A673 (cell line): Measurements from ENCODE around the gene CDYL. TPM values are rescaled to one million over a fixed set of nuclear protein-coding genes. Genes with fewer than 3 reads are reported as not detected.

Experiments
- BruUV-seq: library from RNA; stranded (reverse); fragments of 400-500 nt; replicated peaks from 2 replicates; lab custom pipeline; 2021; lab: Mats Ljungman, UMichigan
- CTCF ChIA-PET: fragments of 300-600 bp; sonication (Branson Sonifier 250); formaldehyde crosslinking; loops from one replicate; lab custom pipeline; 2022; ENCODE audit warnings: antibody characterized with exemption; lab: Charles Lee
- POLR2A ChIA-PET: fragments of 300-600 bp; sonication (Branson Sonifier 250); formaldehyde crosslinking; loops from one replicate; lab custom pipeline; 2022; ENCODE audit warnings: antibody characterized with exemption; ENCODE audit not compliant: low non-redundant PET; lab: Charles Lee
- DNase-seq: peaks from one replicate; pipeline ENCODE4 v3.0.0-alpha.2; 2015; ENCODE audit warnings: low spot score
- H3K27ac ChIP-seq: fragments of 200-600 bp; sonication (generic); 2 replicates; pipeline ENCODE4 v1.5.1; 2016; ENCODE audit warnings: mixed run types, low read depth, mild to moderate bottlenecking, mixed read lengths, antibody characterized with exemption, low read length; ENCODE audit not compliant: poor library complexity, severe bottlenecking
- H3K27me3 ChIP-seq: fragments of 200-600 bp; sonication (generic); replicated peaks from 2 replicates; pipeline ENCODE4 v1.6.1; 2017; ENCODE audit warnings: mixed run types, low read depth, mild to moderate bottlenecking, mixed read lengths, antibody characterized with exemption, low read length; ENCODE audit not compliant: insufficient read depth, poor library complexity
- H3K36me3 ChIP-seq: fragments of 200-600 bp; sonication (generic); 2 replicates; pipeline ENCODE4 v1.6.1; 2016; ENCODE audit warnings: mixed run types, mild to moderate bottlenecking, mixed read lengths, antibody characterized with exemption, low read length; ENCODE audit not compliant: insufficient read depth, poor library complexity, severe bottlenecking
- H3K4me1 ChIP-seq: fragments of 200-600 bp; sonication (generic); 2 replicates; pipeline ENCODE4 v1.6.1; 2017; ENCODE audit warnings: mixed run types, mild to moderate bottlenecking, mixed read lengths, antibody characterized with exemption, low read length; ENCODE audit not compliant: insufficient read depth, poor library complexity, severe bottlenecking
- H3K4me3 ChIP-seq: fragments of 200-600 bp; sonication (generic); 2 replicates; pipeline ENCODE4 v1.5.1; 2016; ENCODE audit warnings: low read depth, mixed run types, mild to moderate bottlenecking, mixed read lengths, low read length; ENCODE audit not compliant: poor library complexity, severe bottlenecking
- H3K9me3 ChIP-seq: fragments of 200-600 bp; sonication (generic); 2 replicates; pipeline ENCODE4 v1.6.1; 2016; ENCODE audit warnings: mixed run types, low read depth, mild to moderate bottlenecking, mixed read lengths, antibody characterized with exemption, low read length; ENCODE audit not compliant: poor library complexity, severe bottlenecking
- EZH2 ChIP-seq: fragments of 200-600 bp; sonication (generic); IDR thresholded peaks from 2 replicates; pipeline ENCODE4 v1.6.1; 2017; ENCODE audit warnings: borderline replicate concordance, low read depth, mild to moderate bottlenecking, mixed read lengths, antibody characterized with exemption, low read length; ENCODE audit not compliant: poor library complexity, severe bottlenecking
- intact Hi-C: fragments of 100-400 bp; cut with micrococcal nuclease; formaldehyde crosslinking; loops from one replicate; pipeline ENCODE4 v1.10.0; 2022; ENCODE audit not compliant: unreplicated experiment
- total RNA-seq: library from RNA; stranded (reverse); gene quantifications from 2 replicates; pipeline ENCODE4 v1.2.3, GENCODE V29; 2021
- TF ChIP-seq, protein P1 (sequence below): fragments of 300-800, 200-600 bp; sonication (generic); conservative IDR thresholded peaks from 2 replicates; pipeline ENCODE4 v1.5.1; 2017; ENCODE audit warnings: low read depth, mild to moderate bottlenecking, antibody characterized with exemption, low read length, moderate library complexity, mixed read lengths

The CDYL gene
- total RNA-seq, 1 experiment from 2014 or later: 57.6 TPM

- ChIA-PET POLR2A (no interaction called here), CTCF (no interaction called here)
- Histone ChIP-seq H3K4me1 (peaks cover 7% of the 10 kb centered on the region), H3K4me3 (no peak overlapping the region), H3K9me3 (no peaks in the 10 kb centered on the region), H3K36me3 (no peaks in the 10 kb centered on the region), H3K27ac (no peak overlapping the region), H3K27me3 (no peaks in the 10 kb centered on the region)
- DNase-seq: no peak
- TF ChIP-seq EZH2: no peak
- TF ChIP-seq, protein P1, sequence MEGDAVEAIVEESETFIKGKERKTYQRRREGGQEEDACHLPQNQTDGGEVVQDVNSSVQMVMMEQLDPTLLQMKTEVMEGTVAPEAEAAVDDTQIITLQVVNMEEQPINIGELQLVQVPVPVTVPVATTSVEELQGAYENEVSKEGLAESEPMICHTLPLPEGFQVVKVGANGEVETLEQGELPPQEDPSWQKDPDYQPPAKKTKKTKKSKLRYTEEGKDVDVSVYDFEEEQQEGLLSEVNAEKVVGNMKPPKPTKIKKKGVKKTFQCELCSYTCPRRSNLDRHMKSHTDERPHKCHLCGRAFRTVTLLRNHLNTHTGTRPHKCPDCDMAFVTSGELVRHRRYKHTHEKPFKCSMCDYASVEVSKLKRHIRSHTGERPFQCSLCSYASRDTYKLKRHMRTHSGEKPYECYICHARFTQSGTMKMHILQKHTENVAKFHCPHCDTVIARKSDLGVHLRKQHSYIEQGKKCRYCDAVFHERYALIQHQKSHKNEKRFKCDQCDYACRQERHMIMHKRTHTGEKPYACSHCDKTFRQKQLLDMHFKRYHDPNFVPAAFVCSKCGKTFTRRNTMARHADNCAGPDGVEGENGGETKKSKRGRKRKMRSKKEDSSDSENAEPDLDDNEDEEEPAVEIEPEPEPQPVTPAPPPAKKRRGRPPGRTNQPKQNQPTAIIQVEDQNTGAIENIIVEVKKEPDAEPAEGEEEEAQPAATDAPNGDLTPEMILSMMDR: no peak
- intact Hi-C loops: no loop called here
- BruUV-seq: no TSS peak
Observed at GRCh38 chr6:4786996-4787395, 10.8 kb downstream of the CDYL start.

DNA sequence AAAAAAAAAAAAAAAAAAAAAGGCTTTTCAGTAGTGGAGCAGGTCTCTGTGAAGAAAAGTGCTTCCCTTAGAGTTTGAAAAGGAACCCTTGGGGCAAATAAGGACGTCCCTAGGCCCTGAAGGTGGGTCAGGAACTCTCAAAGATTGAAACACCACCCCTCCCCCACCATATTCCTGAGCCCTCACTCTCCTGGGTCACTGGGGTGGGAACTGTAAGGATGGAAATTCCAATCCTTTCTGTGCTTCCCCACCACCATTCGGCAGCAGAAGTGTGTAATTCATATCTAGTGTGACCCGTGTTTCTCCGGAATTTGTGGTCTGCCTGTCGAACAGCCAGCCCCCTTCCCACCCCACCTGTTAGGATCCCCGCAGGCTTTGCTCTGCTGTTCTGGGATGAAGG lies 12.3 kb downstream of the CDYL start:
- CTCF ChIA-PET: no interaction called here

GRCh38 chr6:4788953-4789584 lies 12.9 kb downstream of the CDYL start:
- Histone ChIP-seq H3K9me3 (no peaks in the 10 kb centered on the region), H3K36me3 (no peaks in the 10 kb centered on the region), H3K27me3 (no peaks in the 10 kb centered on the region), H3K4me1 (peaks cover 7% of the 10 kb centered on the region), H3K27ac (no peak overlapping the region), H3K4me3 (no peak overlapping the region)
- no peak for TF ChIP-seq EZH2
- TF ChIP-seq, protein P1: no peak
- BruUV-seq: no TSS peak
- intact Hi-C loops: no loop called here
- POLR2A ChIA-PET: interaction anchor here (0.6 kb wide), 1 partner anchor 768 kb away, joined by 9 read pairs; a partner anchor contains a TSS
- no peak for DNase-seq
- CTCF ChIA-PET: no interaction called here

More for the DNA sequence above, 12.3 kb downstream of the CDYL start:
- intact Hi-C loops: no loop called here
- no peaks in the 10 kb centered on the region for H3K27me3 ChIP-seq
- no peak overlapping the region for H3K4me3 ChIP-seq
- BruUV-seq: no TSS peak
- H3K36me3 ChIP-seq: no peaks in the 10 kb centered on the region
- POLR2A ChIA-PET: no interaction called here
- DNase-seq: no peak
- H3K27ac ChIP-seq: no peak overlapping the region
- no peaks in the 10 kb centered on the region for H3K9me3 ChIP-seq
- TF ChIP-seq, protein P1: no peak
- TF ChIP-seq EZH2: no peak
- H3K4me1 ChIP-seq: peaks cover 7% of the 10 kb centered on the region
